Astrocyte (in vitro differentiated cells and primary cell): ENCODE data around the gene SPATA16.

ENCODE experiments used
- EZH2 ChIP-seq: IDR thresholded peaks from 2 replicates; pipeline ENCODE4 v1.6.1; 2012; ENCODE audit warnings: mild to moderate bottlenecking, low read length, inconsistent platforms; ENCODE audit not compliant: insufficient read depth
- TF ChIP-seq, protein P1 (sequence below): IDR thresholded peaks from 2 replicates; pipeline ENCODE4 v1.5.1; 2011; ENCODE audit warnings: low read depth, mild to moderate bottlenecking, inconsistent platforms, low read length, moderate library complexity; ENCODE audit not compliant: insufficient read depth

DNA sequence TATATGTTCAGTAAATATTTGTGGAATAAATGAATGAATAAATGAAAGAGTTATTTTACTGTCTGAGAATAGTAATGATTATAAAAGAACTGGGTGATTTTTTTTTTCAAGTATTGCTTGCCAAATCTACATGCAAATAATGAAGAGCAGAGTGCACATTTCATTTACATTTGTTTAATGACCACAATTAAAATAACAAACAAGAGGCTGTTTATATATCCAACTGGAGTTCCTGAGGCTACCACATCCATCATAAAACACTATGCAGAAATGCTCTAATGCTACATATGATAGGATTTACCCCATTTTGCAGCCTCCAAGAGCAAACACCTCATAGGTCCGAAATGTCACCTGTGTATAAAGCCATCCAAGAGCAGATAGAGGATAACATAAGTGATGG lies 266.0 kb downstream of the SPATA16 start:
- no peak for TF ChIP-seq EZH2
- TF ChIP-seq, protein P1, sequence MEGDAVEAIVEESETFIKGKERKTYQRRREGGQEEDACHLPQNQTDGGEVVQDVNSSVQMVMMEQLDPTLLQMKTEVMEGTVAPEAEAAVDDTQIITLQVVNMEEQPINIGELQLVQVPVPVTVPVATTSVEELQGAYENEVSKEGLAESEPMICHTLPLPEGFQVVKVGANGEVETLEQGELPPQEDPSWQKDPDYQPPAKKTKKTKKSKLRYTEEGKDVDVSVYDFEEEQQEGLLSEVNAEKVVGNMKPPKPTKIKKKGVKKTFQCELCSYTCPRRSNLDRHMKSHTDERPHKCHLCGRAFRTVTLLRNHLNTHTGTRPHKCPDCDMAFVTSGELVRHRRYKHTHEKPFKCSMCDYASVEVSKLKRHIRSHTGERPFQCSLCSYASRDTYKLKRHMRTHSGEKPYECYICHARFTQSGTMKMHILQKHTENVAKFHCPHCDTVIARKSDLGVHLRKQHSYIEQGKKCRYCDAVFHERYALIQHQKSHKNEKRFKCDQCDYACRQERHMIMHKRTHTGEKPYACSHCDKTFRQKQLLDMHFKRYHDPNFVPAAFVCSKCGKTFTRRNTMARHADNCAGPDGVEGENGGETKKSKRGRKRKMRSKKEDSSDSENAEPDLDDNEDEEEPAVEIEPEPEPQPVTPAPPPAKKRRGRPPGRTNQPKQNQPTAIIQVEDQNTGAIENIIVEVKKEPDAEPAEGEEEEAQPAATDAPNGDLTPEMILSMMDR: no peak
